HG03565 (cell line): ENCODE measurements around the gene GIGYF2.
"Not testable (repeated sequence)": the region's sequence is repeated elsewhere in the genome, so short reads cannot be mapped to it uniquely, and the experiment has no call there.

Experiments used
- ATAC-seq: cut with Tn5 transposase; IDR thresholded peaks from one replicate; pipeline ENCODE4 v1.9.1; 2021; ENCODE audit warnings: mild to moderate bottlenecking, moderate library complexity; ENCODE audit not compliant: unreplicated experiment

The GIGYF2 gene

GRCh38 chr2:232689152-232689910 lies 7.8 kb upstream of the GIGYF2 start:
- ATAC-seq = no peak

GRCh38 chr2:232691117-232691516 lies 6.0 kb upstream of the GIGYF2 start:
- ATAC-seq = not testable (repeated sequence)

- no peak for ATAC-seq
Observed at GRCh38 chr2:232693344-232693743, 3.8 kb upstream of the GIGYF2 start.

- ATAC-seq = no peak
Observed at GRCh38 chr2:232696609-232697058, 497 bp upstream of the GIGYF2 start.

- no peak for ATAC-seq
Observed at GRCh38 chr2:232697807-232698110, 628 bp downstream of the GIGYF2 start.

GRCh38 chr2:232698556-232699091 lies 1.5 kb downstream of the GIGYF2 start:
- no peak for ATAC-seq

- ATAC-seq = no peak
Observed at GRCh38 chr2:232699110-232699509, 2.0 kb downstream of the GIGYF2 start.

GRCh38 chr2:232700154-232700553 lies 3.0 kb downstream of the GIGYF2 start:
- ATAC-seq = no peak

GRCh38 chr2:232707076-232707475 lies 9.9 kb downstream of the GIGYF2 start:
- ATAC-seq = no peak

GRCh38 chr2:232713505-232713904 lies 16.4 kb downstream of the GIGYF2 start:
- no peak for ATAC-seq

GRCh38 chr2:232714969-232715368 lies 17.8 kb downstream of the GIGYF2 start:
- ATAC-seq = no peak

GRCh38 chr2:232720056-232720455 lies 22.9 kb downstream of the GIGYF2 start:
- ATAC-seq = not testable (repeated sequence)

- no peak for ATAC-seq
Observed at GRCh38 chr2:232721261-232721660, 24.1 kb downstream of the GIGYF2 start.

- ATAC-seq = no peak
Observed at GRCh38 chr2:232721882-232722281, 24.8 kb downstream of the GIGYF2 start.

- ATAC-seq = no peak
Observed at GRCh38 chr2:232723027-232723426, 25.9 kb downstream of the GIGYF2 start.

GRCh38 chr2:232728785-232729184 lies 31.7 kb downstream of the GIGYF2 start:
- ATAC-seq = no peak

- ATAC-seq = no peak
Observed at GRCh38 chr2:232731470-232731869, 34.3 kb downstream of the GIGYF2 start.

GRCh38 chr2:232741294-232741693 lies 44.2 kb downstream of the GIGYF2 start:
- no peak for ATAC-seq

- ATAC-seq = no peak
Observed at GRCh38 chr2:232741972-232742371, 44.8 kb downstream of the GIGYF2 start.

GRCh38 chr2:232744963-232745362 lies 47.8 kb downstream of the GIGYF2 start:
- ATAC-seq = no peak

- no peak for ATAC-seq
Observed at GRCh38 chr2:232748038-232748437, 50.9 kb downstream of the GIGYF2 start.

GRCh38 chr2:232749331-232749730 lies 52.2 kb downstream of the GIGYF2 start:
- no peak for ATAC-seq
